ENCODE results near the gene OR52K2. TPM values are rescaled to one million over a fixed set of nuclear protein-coding genes. Genes with fewer than 3 reads are reported as not detected.
A peak's percentile ranks its signal among the peaks of the same experiment; 100 is the strongest.

The OR52K2 gene
- total and polyA plus RNA-seq, 8 donors, result 0.09 TPM; not detected in 7

GRCh38 chr11:4467811-4468606 is 18.9 kb downstream of the OR52K2 start:
- H3K27me3 ChIP-seq, result no peaks in the 10 kb centered on the region
- ATAC-seq (no peak), DNase-seq (no peak), FAIRE-seq (no peak)
- 66 to 70% methylated on average over 3 of the region's 3 CpGs for WGBS, 2 donors
- no peak for TF ChIP-seq CTCF (IDR thresholded peaks at IDR 0.05)
- H3K4me3 ChIP-seq, result no peak overlapping the region
- no peaks in the 10 kb centered on the region for H3K36me3 ChIP-seq
- no peaks in the 10 kb centered on the region for H3K4me1 ChIP-seq
- H3K9me3 ChIP-seq, result no peaks in the 10 kb centered on the region
- intact Hi-C loops (cut with DNase I), result no loop called here
- H3K27ac ChIP-seq, result no peak overlapping the region

- FAIRE-seq, result no peak
Measured at GRCh38 chr11:4479644-4480043, 30.5 kb downstream of the OR52K2 start.

GRCh38 chr11:4480577-4481239 is 31.6 kb downstream of the OR52K2 start:
- intact Hi-C loops (cut with DNase I), result no loop called here
- no peaks in the 10 kb centered on the region for H3K9me3 ChIP-seq
- no peak overlapping the region for H3K27ac ChIP-seq
- no peaks in the 10 kb centered on the region for H3K36me3 ChIP-seq
- no peak for ATAC-seq
- DNase-seq, result no peak
- H3K4me1 ChIP-seq, result no peaks in the 10 kb centered on the region
- H3K4me3 ChIP-seq, result no peak overlapping the region
- FAIRE-seq, result no peak
- no peaks in the 10 kb centered on the region for H3K27me3 ChIP-seq
- 81 to 86% methylated on average over 4 of the region's 4 CpGs for WGBS, 2 donors
- TF ChIP-seq CTCF (IDR thresholded peaks at IDR 0.05), result no peak

More at GRCh38 chr11:4479644-4480043, 30.5 kb downstream of the OR52K2 start:
- no peak for DNase-seq
- no peaks in the 10 kb centered on the region for H3K36me3 ChIP-seq
- intact Hi-C loops (cut with DNase I), result no loop called here
- H3K4me1 ChIP-seq, result no peaks in the 10 kb centered on the region
- H3K27me3 ChIP-seq, result no peaks in the 10 kb centered on the region
- TF ChIP-seq CTCF (IDR thresholded peaks at IDR 0.05), result no peak
- no peaks in the 10 kb centered on the region for H3K9me3 ChIP-seq
- WGBS, 2 donors, result 62 to 79% methylated on average over 1 of the region's 1 CpG
- H3K4me3 ChIP-seq, result no peak overlapping the region
- no peak overlapping the region for H3K27ac ChIP-seq
- no peak for ATAC-seq

GRCh38 chr11:4481240-4481582 is 32.1 kb downstream of the OR52K2 start:
- intact Hi-C loops (cut with DNase I), result no loop called here
- Histone ChIP-seq H3K27me3 (no peaks in the 10 kb centered on the region), H3K27ac (no peak overlapping the region), H3K4me3 (no peak overlapping the region), H3K36me3 (no peaks in the 10 kb centered on the region), H3K9me3 (no peaks in the 10 kb centered on the region), H3K4me1 (no peaks in the 10 kb centered on the region)
- FAIRE-seq (no peak), DNase-seq (no peak), ATAC-seq (no peak)
- no peak for TF ChIP-seq CTCF (IDR thresholded peaks at IDR 0.05)

GRCh38 chr11:4482445-4482844 is 33.4 kb downstream of the OR52K2 start, which contains the start of gene OR52K1:
Gene OR52K1 (plus strand): TSS chr11:4482646. CDS start chr11:4488901, 6,255 bp downstream.
- Histone ChIP-seq H3K27ac (no peak within 1 kb of the TSS), H3K4me3 (no peak within 1 kb of the TSS), H3K9me3 (no peaks in the 10 kb centered on the region), H3K4me1 (no peaks in the 10 kb centered on the region), H3K27me3 (no peaks in the 10 kb centered on the region), H3K36me3 (no peaks in the 10 kb centered on the region)
- WGBS, 2 donors, result 69 to 72% methylated on average over 2 of the region's 2 CpGs
- ATAC-seq (peak in 2 of 4 donors; percentile 32 to 59), DNase-seq (no peak), FAIRE-seq (no peak)
- TF ChIP-seq CTCF (IDR thresholded peaks at IDR 0.05), result no peak
- intact Hi-C loops (cut with DNase I), result no loop called here
